NOMO-1 (cell line): Measurements from ENCODE around the gene CNTNAP2.

Experiments used
- DNase-seq, 2 experiments: peaks; one replicate each; lab custom pipeline; 2025; ENCODE audit not compliant: unreplicated experiment in 2 of 2; lab: John Stamatoyannopoulos, UW

CNTNAP2 gene

GRCh38 chr7:148332191-148333186 lies 2215.9 kb downstream of the CNTNAP2 start:
- no peak for DNase-seq

GRCh38 chr7:148334441-148334956 lies 2217.9 kb downstream of the CNTNAP2 start:
- no peak for DNase-seq

GRCh38 chr7:148334959-148335577 lies 2218.5 kb downstream of the CNTNAP2 start:
- no peak for DNase-seq

GRCh38 chr7:148335790-148336189 lies 2219.2 kb downstream of the CNTNAP2 start:
- DNase-seq = no peak

GRCh38 chr7:148336411-148336810 lies 2219.8 kb downstream of the CNTNAP2 start:
- no peak for DNase-seq

- no peak for DNase-seq
These were observed 2220.8 kb downstream of the CNTNAP2 start for GRCh38 chr7:148337246-148337965.

GRCh38 chr7:148337995-148338747 lies 2221.6 kb downstream of the CNTNAP2 start:
- DNase-seq = no peak

GRCh38 chr7:148340438-148341280 lies 2224.1 kb downstream of the CNTNAP2 start:
- DNase-seq = no peak

- DNase-seq = no peak
These were observed 2227.8 kb downstream of the CNTNAP2 start for GRCh38 chr7:148344406-148344805.

- no peak for DNase-seq
These were observed 2231.4 kb downstream of the CNTNAP2 start for GRCh38 chr7:148347981-148348380.

GRCh38 chr7:148348466-148348865 lies 2231.9 kb downstream of the CNTNAP2 start:
- DNase-seq = no peak

GRCh38 chr7:148356303-148356702 lies 2239.7 kb downstream of the CNTNAP2 start:
- DNase-seq = no peak

GRCh38 chr7:148362541-148362940 lies 2245.9 kb downstream of the CNTNAP2 start:
- no peak for DNase-seq

- DNase-seq = no peak
These were observed 2251.3 kb downstream of the CNTNAP2 start for GRCh38 chr7:148367731-148368475.

- DNase-seq = no peak
These were observed 2252.0 kb downstream of the CNTNAP2 start for GRCh38 chr7:148368562-148368961.

- no peak for DNase-seq
These were observed 2254.8 kb downstream of the CNTNAP2 start for GRCh38 chr7:148371280-148371937.

- no peak for DNase-seq
These were observed 2258.0 kb downstream of the CNTNAP2 start for GRCh38 chr7:148374396-148375259.
